ENCODE measurements around the gene RAB11FIP3.
A peak's percentile ranks its signal among the peaks of the same experiment; 100 is the strongest.
"Not testable (repeated sequence)": the region's sequence is repeated elsewhere in the genome, so short reads cannot be mapped to it uniquely, and the experiment has no call there.

RAB11FIP3 gene

GRCh38 chr16:425082-425718, at the start of gene RAB11FIP3:
RAB11FIP3 (plus strand) TSS chr16:425649; CDS start chr16:426007, 358 bp downstream.
- DNase-seq (ENCODE audit: low spot score): peak; percentile 84

GRCh38 chr16:375927-376816, 49.3 kb upstream of the RAB11FIP3 start:
- DNase-seq (ENCODE audit: low spot score): no peak

GRCh38 chr16:376817-377418, 48.5 kb upstream of the RAB11FIP3 start:
- DNase-seq (ENCODE audit: low spot score): no peak

- DNase-seq (ENCODE audit: low spot score): no peak
Measured at GRCh38 chr16:377419-377951, 48.0 kb upstream of the RAB11FIP3 start.

GRCh38 chr16:378113-378820, 47.2 kb upstream of the RAB11FIP3 start:
- not testable (repeated sequence) for DNase-seq (ENCODE audit: low spot score)

- DNase-seq (ENCODE audit: low spot score): no peak
Measured at GRCh38 chr16:378821-379182, 46.6 kb upstream of the RAB11FIP3 start.

- no peak for DNase-seq (ENCODE audit: low spot score)
Measured at GRCh38 chr16:379183-379960, 46.1 kb upstream of the RAB11FIP3 start.

GRCh38 chr16:379961-380761, 45.3 kb upstream of the RAB11FIP3 start:
- DNase-seq (ENCODE audit: low spot score): peak; percentile 22

- DNase-seq (ENCODE audit: low spot score): no peak
Measured at GRCh38 chr16:380762-381011, 44.8 kb upstream of the RAB11FIP3 start.

- no peak for DNase-seq (ENCODE audit: low spot score)
Measured at GRCh38 chr16:381012-381788, 44.2 kb upstream of the RAB11FIP3 start.

GRCh38 chr16:381789-382717, 43.4 kb upstream of the RAB11FIP3 start, which contains the start of gene PGAP6:
PGAP6 (minus strand) TSS chr16:381978; CDS start chr16:381821, 157 bp downstream.
- peak; percentile 62 for DNase-seq (ENCODE audit: low spot score)

GRCh38 chr16:383326-384051, 42.0 kb upstream of the RAB11FIP3 start:
- peak; percentile 28 for DNase-seq (ENCODE audit: low spot score)

GRCh38 chr16:386641-387156, 38.8 kb upstream of the RAB11FIP3 start:
- no peak for DNase-seq (ENCODE audit: low spot score)

GRCh38 chr16:387761-388666, 37.4 kb upstream of the RAB11FIP3 start:
- not testable (repeated sequence) for DNase-seq (ENCODE audit: low spot score)

GRCh38 chr16:389352-389751, 36.1 kb upstream of the RAB11FIP3 start:
- DNase-seq (ENCODE audit: low spot score): no peak

- peak; percentile 85 for DNase-seq (ENCODE audit: low spot score)
Measured at GRCh38 chr16:391885-392335, 33.5 kb upstream of the RAB11FIP3 start.

Measured in CD4-positive, alpha-beta T cell treated with Interleukin-15 for 4 hours (primary cell).